Heart right ventricle (tissue), 16 donors: Measurements from ENCODE around the gene ZCCHC14. TPM values are rescaled to one million over a fixed set of nuclear protein-coding genes. Genes with fewer than 3 reads are reported as not detected.
"Not testable (repeated sequence)": the region's sequence is repeated elsewhere in the genome, so short reads cannot be mapped to it uniquely, and the experiment has no call there.

Experiments used
- ATAC-seq, 8 donors: fragments of 200-7000 bp; cut with Tn5 transposase; one replicate each; pipeline ENCODE4 v1.9.1; 2020; ENCODE audit warnings: mild to moderate bottlenecking in 8 of 8, moderate library complexity in 8 of 8, moderate number of reproducible peaks in 1 of 8
- DNase-seq, 2 donors: peaks; one replicate each; pipeline ENCODE4 v3.0.0-alpha.2; 2020
- H3K27ac ChIP-seq, 10 donors: fragments of 200-600 bp; sonication (generic) in 2 of 10; one replicate each; pipeline versions ENCODE4 v1.5.0 to v1.8.0; 2020 to 2022; ENCODE audit warnings: mild to moderate bottlenecking in 3 of 10
- H3K27me3 ChIP-seq, 7 donors: fragments of 200-600 bp; one replicate each; pipeline ENCODE4 v1.8.0; 2021 to 2022; ENCODE audit warnings: mild to moderate bottlenecking in 2 of 7
- H3K36me3 ChIP-seq, 9 donors: fragments of 200-600 bp; sonication (generic) in 1 of 9; one replicate each; pipeline versions ENCODE4 v1.5.0 to v1.8.0; 2020 to 2022; ENCODE audit warnings: mild to moderate bottlenecking in 2 of 9
- H3K4me1 ChIP-seq, 9 donors: fragments of 200-600 bp; sonication (generic) in 1 of 9; one replicate each; pipeline versions ENCODE4 v1.5.0 to v1.8.0; 2020 to 2022; ENCODE audit warnings: mild to moderate bottlenecking in 4 of 9
- H3K4me3 ChIP-seq, 10 donors: fragments of 200-600 bp; sonication (generic) in 2 of 10; one replicate each; pipeline versions ENCODE4 v1.5.0 to v1.8.0; 2020 to 2022; ENCODE audit warnings: mild to moderate bottlenecking in 7 of 10, moderate library complexity in 2 of 10
- H3K9me3 ChIP-seq, 11 donors: fragments of 200-600 bp in 10 of 11; sonication (generic) in 2 of 11; one replicate each; pipeline versions ENCODE4 v1.5.0 to v1.8.0; 2013 to 2022; ENCODE audit warnings: mild to moderate bottlenecking in 2 of 11, control low read depth in 1 of 11, moderate library complexity in 1 of 11
- WGBS, 2 donors: extraction: QIAGEN DNeasy Blood & Tissue Kit; methylation state at CpG; one replicate each; pipeline ENCODE4 v1.1.7; 2013; ENCODE audit warnings: inconsistent platforms in 1 of 2; 5-methylcytosine and 5-hydroxymethylcytosine counted together
- intact Hi-C, 10 donors: fragments of 100-400 bp; cut with DNase I; formaldehyde crosslinking; loops; one replicate each; pipeline versions ENCODE4 v1.11.1 to v1.14.2; 2022
- polyA plus RNA-seq, 2 donors: library from polyadenylated mRNA; stranded (reverse); fragments of 200-250 nt; gene quantifications; one replicate each; pipeline ENCODE4 v1.2.3, GENCODE V29; 2013
- total RNA-seq, 10 donors: library from RNA; stranded (reverse); fragmentation: NEBNext Ultra II Directional in 3 of 10; extraction: Animal tissue kit (Norgen Biotek cat#: 25700) in 3 of 10; gene quantifications; one replicate each; pipeline versions ENCODE4 v1.2.1 to v1.2.4, GENCODE V29; 2021 to 2023
- TF ChIP-seq, protein P1 (sequence below), 9 donors: fragments of 200-600 bp; sonication (generic) in 2 of 9; IDR thresholded peaks; one replicate each; pipeline versions ENCODE4 v1.5.0 to v1.8.0; 2021 to 2022; ENCODE audit warnings: antibody characterized with exemption in 9 of 9, mild to moderate bottlenecking in 5 of 9, moderate library complexity in 1 of 9
- donor health status: Arrhythmogenic right ventricular cardiomyopathy.
- donor health status: ischemic (EF 13 %, LVEDD 7.1; RV severe dilation, severe dysfunction).
- donor health status: healthy with polysubstance abuse.
- donor health status: DM: no; HTN: yes; CAD: no.
- donor health status: DM: no; HTN: no; CAD: no.
- donor health status: ischemic (EF 25% LVEDD 6.9; RV normal size, moderate dysfunction).
- donor health status: ischemic (EF 25% LVEDD 5.7; RV mildly dilated, moderate dysfunction).
- donor health status: healthy.
- donor health status: DM: yes; HTN: yes; CAD: no.
- donor health status: Ischemic cardiomyopathy.
- donor health status: ischemic (EF 35%, LVEDD 5.7; RV mildly dilated, moderate dysfunction).
- donor health status: nonischemic (EF 11% LVEDD 7.7; RV severe dilation, severe dysfunction).
- donor health status: DM: yes; HTN: yes; CAD: no.
- donor health status: PGD.
- donor health status: ischemic (EF 29% LVEDD 5.4; RV normal size, mild dysfunction).
- donor health status: nonischemic (EF 23%, LVEDD 6.1; RV moderate dilation, normal function).

ZCCHC14 gene
- total and polyA plus RNA-seq, 12 donors = 4.5 to 19.3 (median 15.7) TPM

DNA sequence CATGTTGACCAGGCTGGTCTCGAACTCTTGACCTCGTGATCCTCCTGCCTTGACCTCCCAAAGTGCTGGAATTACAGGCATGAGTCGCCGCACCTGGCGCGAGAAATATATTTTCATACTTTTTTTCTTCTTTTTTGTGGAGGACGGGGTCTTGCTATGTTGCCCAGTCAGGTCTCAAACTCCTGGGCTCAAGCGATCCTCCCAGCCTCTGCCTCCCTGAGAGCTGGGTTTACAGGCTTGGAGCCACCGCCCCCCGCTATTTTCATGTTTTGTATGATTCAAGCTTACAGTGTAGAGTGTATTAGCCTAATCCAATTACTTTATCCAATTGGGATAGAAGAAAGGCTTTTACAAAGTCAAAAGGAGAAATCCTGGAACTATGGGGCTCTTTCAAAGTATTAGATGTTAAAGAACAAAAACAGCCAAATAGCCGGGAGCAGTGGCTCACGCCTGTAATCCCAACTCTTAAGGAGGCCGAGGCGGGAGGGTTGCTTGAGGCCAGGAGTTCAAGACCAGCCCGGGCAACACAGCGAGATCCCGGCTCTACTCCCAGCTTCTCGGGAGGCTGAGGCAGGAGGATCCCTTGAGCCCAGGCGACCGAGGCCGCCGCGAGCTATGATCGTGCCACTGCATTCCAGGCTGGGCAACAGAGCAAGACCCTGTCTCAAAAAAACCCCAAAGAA, 102.0 kb downstream of the ZCCHC14 start:
- Histone ChIP-seq H3K4me3 (peak overlapping the region in 9 of 10 donors; percentile 55 to 85 (median 75)), H3K36me3 (peaks cover 0 to 8% (median 0%) of the 10 kb centered on the region in 9 donors), H3K27ac (peak overlapping the region; percentile 97 to 100 (median 99)), H3K27me3 (no peaks in the 10 kb centered on the region), H3K4me1 (peaks cover 17 to 64% (median 57%) of the 10 kb centered on the region in 9 donors), H3K9me3 (no peaks in the 10 kb centered on the region)
- TF ChIP-seq, protein P1, sequence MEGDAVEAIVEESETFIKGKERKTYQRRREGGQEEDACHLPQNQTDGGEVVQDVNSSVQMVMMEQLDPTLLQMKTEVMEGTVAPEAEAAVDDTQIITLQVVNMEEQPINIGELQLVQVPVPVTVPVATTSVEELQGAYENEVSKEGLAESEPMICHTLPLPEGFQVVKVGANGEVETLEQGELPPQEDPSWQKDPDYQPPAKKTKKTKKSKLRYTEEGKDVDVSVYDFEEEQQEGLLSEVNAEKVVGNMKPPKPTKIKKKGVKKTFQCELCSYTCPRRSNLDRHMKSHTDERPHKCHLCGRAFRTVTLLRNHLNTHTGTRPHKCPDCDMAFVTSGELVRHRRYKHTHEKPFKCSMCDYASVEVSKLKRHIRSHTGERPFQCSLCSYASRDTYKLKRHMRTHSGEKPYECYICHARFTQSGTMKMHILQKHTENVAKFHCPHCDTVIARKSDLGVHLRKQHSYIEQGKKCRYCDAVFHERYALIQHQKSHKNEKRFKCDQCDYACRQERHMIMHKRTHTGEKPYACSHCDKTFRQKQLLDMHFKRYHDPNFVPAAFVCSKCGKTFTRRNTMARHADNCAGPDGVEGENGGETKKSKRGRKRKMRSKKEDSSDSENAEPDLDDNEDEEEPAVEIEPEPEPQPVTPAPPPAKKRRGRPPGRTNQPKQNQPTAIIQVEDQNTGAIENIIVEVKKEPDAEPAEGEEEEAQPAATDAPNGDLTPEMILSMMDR (IDR thresholded peaks at IDR 0.05) = no peak
- intact Hi-C loops = loop anchor here in 6 of 10 donors (5.0 to 10.0 kb wide), 6 partner anchors 68 to 374 kb away; partner anchors contain the start of genes C16orf95 (in 3 of the 6) and KLHDC4 (in 2 of the 6)
- WGBS, 2 donors = 97 to 98% methylated on average over 24 of the region's 24 CpGs
- ATAC-seq (no peak), DNase-seq (no peak)

DNA sequence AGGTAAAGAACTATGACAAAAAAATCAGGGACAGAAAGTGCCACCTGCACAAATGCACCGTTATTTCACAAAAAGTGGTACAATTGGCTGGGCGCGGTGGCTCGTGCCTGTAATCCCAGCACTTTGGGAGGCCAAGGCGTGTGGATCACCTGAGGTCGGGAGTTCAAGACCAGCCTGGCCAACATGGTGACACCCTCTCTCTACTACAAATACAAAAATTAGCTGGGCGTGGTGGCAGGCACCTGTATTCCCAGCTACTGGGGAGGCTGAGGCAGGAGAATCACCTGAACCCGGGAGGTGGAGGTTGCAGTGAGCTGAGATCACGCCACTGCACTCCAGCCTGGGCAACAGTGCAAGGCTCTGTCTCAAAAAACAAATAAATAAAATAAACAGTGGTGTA, 102.9 kb downstream of the ZCCHC14 start:
- H3K4me3 ChIP-seq, H3K9me3 ChIP-seq, ATAC-seq, H3K36me3 ChIP-seq, DNase-seq, H3K27me3 ChIP-seq: not testable (repeated sequence)
- H3K4me1 ChIP-seq = peaks cover 16 to 56% (median 52%) of the 10 kb centered on the region in 9 donors
- 97 to 99% methylated on average over 9 of the region's 9 CpGs for WGBS, 2 donors
- H3K27ac ChIP-seq = peak overlapping the region in 4 of 10 donors; percentile 87 to 97 (median 92)
- intact Hi-C loops = loop anchor here in 6 of 10 donors (2.0 to 10.0 kb wide), 8 partner anchors 68 to 825 kb away; partner anchors contain the start of genes C16orf95 (in 4 of the 6), KLHDC4 (in 2 of the 6) and FOXC2 (in 1 of the 6)

DNA sequence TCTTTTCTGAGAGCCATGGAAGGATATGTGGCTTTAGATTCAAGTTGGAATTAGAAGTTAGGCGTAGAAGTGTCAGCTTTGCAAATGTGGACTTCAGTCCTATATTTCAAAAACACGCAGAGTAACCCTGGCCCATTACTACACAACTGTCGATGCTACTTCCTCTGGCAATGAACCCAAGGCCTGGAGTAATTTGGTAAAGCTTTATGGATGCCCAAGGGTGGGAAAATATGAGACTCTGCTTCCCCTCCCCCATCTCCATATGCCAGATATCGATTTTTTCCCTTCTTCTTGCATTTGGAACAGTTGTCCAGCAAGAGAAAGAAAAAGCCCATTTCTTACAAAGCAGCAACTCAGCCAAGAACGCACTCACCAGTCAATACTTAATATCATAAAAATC, 103.6 kb downstream of the ZCCHC14 start:
- no peaks in the 10 kb centered on the region for H3K36me3 ChIP-seq
- H3K27me3 ChIP-seq = no peaks in the 10 kb centered on the region
- WGBS, 2 donors = 91 to 93% methylated on average over 5 of the region's 5 CpGs
- intact Hi-C loops = loop anchor here in 2 of 10 donors (2.0 to 10.0 kb wide), 2 partner anchors 72 to 824 kb away; partner anchors contain the start of genes C16orf95 (in 1 of the 2) and FOXC2 (in 1 of the 2)
- H3K9me3 ChIP-seq = no peaks in the 10 kb centered on the region
- no peak overlapping the region for H3K4me3 ChIP-seq
- ATAC-seq = no peak
- DNase-seq = no peak
- H3K27ac ChIP-seq = peak overlapping the region in 9 of 10 donors; percentile 83 to 95 (median 87)
- H3K4me1 ChIP-seq = peaks cover 14 to 55% (median 52%) of the 10 kb centered on the region in 9 donors
- TF ChIP-seq, protein P1 (IDR thresholded peaks at IDR 0.05) = no peak

DNA sequence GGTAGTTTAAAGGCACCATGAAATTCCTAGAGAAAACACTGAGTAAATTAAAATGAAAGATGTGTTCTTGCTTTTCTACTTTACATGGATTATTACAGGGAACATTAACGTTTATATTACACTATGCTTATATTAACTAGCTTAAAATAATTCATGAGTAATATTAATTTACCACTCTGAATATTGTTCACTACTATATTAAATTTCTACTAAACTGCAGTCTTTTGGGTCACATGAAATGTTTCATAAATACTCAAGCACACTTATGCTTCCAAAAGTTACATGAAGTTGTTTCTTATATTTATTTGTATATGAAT, 104.0 kb downstream of the ZCCHC14 start:
- peak overlapping the region; percentile 83 to 95 (median 88) for H3K27ac ChIP-seq
- TF ChIP-seq, protein P1 (IDR thresholded peaks at IDR 0.05) = no peak
- no peaks in the 10 kb centered on the region for H3K36me3 ChIP-seq
- DNase-seq = no peak
- WGBS, 2 donors = 26 to 29% methylated on average over 1 of the region's 1 CpG
- peaks cover 14 to 51% (median 47%) of the 10 kb centered on the region in 9 donors for H3K4me1 ChIP-seq
- H3K4me3 ChIP-seq = peak overlapping the region in 6 of 10 donors; percentile 23 to 41 (median 29)
- no peaks in the 10 kb centered on the region for H3K27me3 ChIP-seq
- intact Hi-C loops = loop anchor here in 2 of 10 donors (2.0 to 10.0 kb wide), 2 partner anchors 72 to 824 kb away; partner anchors contain the start of genes C16orf95 (in 1 of the 2) and FOXC2 (in 1 of the 2)
- no peak for ATAC-seq
- no peaks in the 10 kb centered on the region for H3K9me3 ChIP-seq
